ENCODE results near the gene KRT7. TPM values are rescaled to one million over a fixed set of nuclear protein-coding genes. Genes with fewer than 3 reads are reported as not detected.

KRT7 gene
- total and polyA plus RNA-seq, 2 donors (not counting 3 experiments of a cell fraction or from before 2014, with no cell fraction given) = 120 to 293 TPM

- no peak for DNase-seq (ENCODE audit: low read depth, low spot score)
- no TSS peak for BruUV-seq (replicated peaks)
- Histone ChIP-seq H3K4me1 (ENCODE audit: control insufficient read depth, extremely low read depth, insufficient read depth, low read length) (peaks cover 11% of the 10 kb centered on the region), H2AFZ (ENCODE audit: low read depth, low read length) (no peak overlapping the region), H3K9ac (replicated peaks; ENCODE audit: extremely low read depth, insufficient read depth, low read length) (no peak overlapping the region), H3K4me2 (ENCODE audit: insufficient read depth, low read length) (no peak overlapping the region), H3K27ac (ENCODE audit: insufficient read depth, low read depth, low read length) (no peak overlapping the region), H3K9me3 (replicated peaks; ENCODE audit: control insufficient read depth, insufficient read depth, low read length) (no peaks in the 10 kb centered on the region), H3K36me3 (ENCODE audit: control insufficient read depth in 2 of 2, extremely low read depth in 1 of 2, insufficient read depth in 2 of 2, low read length in 2 of 2) (no peaks in the 10 kb centered on the region), H3K27me3 (ENCODE audit: control insufficient read depth in 2 of 2, insufficient read depth in 2 of 2, low read length in 2 of 2) (no peaks in the 10 kb centered on the region), H4K20me1 (replicated peaks; ENCODE audit: control insufficient read depth, extremely low read depth, insufficient read depth, low read length) (no peaks in the 10 kb centered on the region), H3K79me2 (ENCODE audit: control insufficient read depth, insufficient read depth, low read length) (no peaks in the 10 kb centered on the region), H3K9me1 (replicated peaks; ENCODE audit: control insufficient read depth, extremely low read depth, insufficient read depth, low read length) (no peaks in the 10 kb centered on the region), H3K4me3 (replicated peaks in 1 of 3; ENCODE audit: insufficient read depth in 1 of 3, low read depth in 1 of 3, low read length in 3 of 3) (no peak overlapping the region)
- FAIRE-seq = no peak
- POLR2A ChIA-PET = no interaction called here
- TF ChIP-seq GATA2 (IDR thresholded peaks at IDR 0.05; ENCODE audit: insufficient read depth, insufficient read length, low read depth, low read length) (no peak), FOS (IDR thresholded peaks at IDR 0.05; ENCODE audit: borderline replicate concordance, insufficient read depth, low read length) (no peak), MYC (IDR thresholded peaks at IDR 0.05; ENCODE audit: low read depth, low read length) (no peak), MAX (IDR thresholded peaks at IDR 0.05; ENCODE audit: insufficient read depth, insufficient read length) (no peak), JUN (IDR thresholded peaks at IDR 0.05; ENCODE audit: borderline replicate concordance, insufficient read depth, insufficient read length, low read depth) (no peak), POLR2AphosphoS5 (IDR thresholded peaks at IDR 0.05; ENCODE audit: insufficient read depth, low read depth, low read length) (no peak), POLR2A (IDR thresholded peaks at IDR 0.05; ENCODE audit: low read depth, low read length) (no peak), EZH2 (IDR thresholded peaks at IDR 0.05; ENCODE audit: borderline replicate concordance, low read depth, low read length, severe bottlenecking) (no peak)
- TF ChIP-seq, protein P1, sequence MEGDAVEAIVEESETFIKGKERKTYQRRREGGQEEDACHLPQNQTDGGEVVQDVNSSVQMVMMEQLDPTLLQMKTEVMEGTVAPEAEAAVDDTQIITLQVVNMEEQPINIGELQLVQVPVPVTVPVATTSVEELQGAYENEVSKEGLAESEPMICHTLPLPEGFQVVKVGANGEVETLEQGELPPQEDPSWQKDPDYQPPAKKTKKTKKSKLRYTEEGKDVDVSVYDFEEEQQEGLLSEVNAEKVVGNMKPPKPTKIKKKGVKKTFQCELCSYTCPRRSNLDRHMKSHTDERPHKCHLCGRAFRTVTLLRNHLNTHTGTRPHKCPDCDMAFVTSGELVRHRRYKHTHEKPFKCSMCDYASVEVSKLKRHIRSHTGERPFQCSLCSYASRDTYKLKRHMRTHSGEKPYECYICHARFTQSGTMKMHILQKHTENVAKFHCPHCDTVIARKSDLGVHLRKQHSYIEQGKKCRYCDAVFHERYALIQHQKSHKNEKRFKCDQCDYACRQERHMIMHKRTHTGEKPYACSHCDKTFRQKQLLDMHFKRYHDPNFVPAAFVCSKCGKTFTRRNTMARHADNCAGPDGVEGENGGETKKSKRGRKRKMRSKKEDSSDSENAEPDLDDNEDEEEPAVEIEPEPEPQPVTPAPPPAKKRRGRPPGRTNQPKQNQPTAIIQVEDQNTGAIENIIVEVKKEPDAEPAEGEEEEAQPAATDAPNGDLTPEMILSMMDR (IDR thresholded peaks at IDR 0.05; ENCODE audit: extremely low read depth in 1 of 2, insufficient read depth in 1 of 2, low read depth in 1 of 2, low read length in 2 of 2) = no peak
- intact Hi-C loops (cut with micrococcal nuclease) (no loop called here), dilution Hi-C loops (cut with MboI; ENCODE audit: extremely low pct_ligation_motif_present, low sequenced_read_pairs) (no loop called here)
- CTCF ChIA-PET = interaction anchor here (0.8 to 1.3 kb wide), 3 partner anchors 11 to 36 kb away, joined by 3 read pairs; no protein-coding TSS in a partner anchor
These were observed 28.0 kb upstream of the KRT7 start for GRCh38 chr12:52204931-52205505.
